ENCODE measurements around the gene TNNI3K. TPM values are rescaled to one million over a fixed set of nuclear protein-coding genes. Genes with fewer than 3 reads are reported as not detected.

Gene TNNI3K
- polyA plus RNA-seq, 1 donor, result 2.6 TPM

DNA sequence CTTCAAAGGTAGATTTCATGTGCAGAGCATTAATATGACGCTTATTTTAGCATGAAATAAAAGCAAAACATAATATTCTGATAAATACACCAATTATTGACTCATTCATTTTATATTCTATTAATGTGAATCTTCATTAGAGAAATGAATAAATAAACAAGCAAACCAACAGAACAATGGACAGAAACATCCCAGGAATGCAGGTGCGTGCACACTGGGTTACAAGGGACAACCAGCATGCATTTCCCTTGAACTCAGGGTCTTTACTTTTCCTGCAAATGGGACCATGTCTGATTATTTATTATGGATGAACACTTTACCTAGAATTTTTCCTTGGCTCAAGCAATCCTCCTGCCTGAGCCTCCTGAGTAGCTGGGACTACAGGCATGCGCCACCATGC lies 263.7 kb downstream of the TNNI3K start:
- DNase-seq, result no peak

GRCh38 chr1:74502432-74502831 lies 267.2 kb downstream of the TNNI3K start:
- DNase-seq, result peak; percentile 75

- DNase-seq, result no peak
Observed at GRCh38 chr1:74502858-74503257, 267.7 kb downstream of the TNNI3K start.

GRCh38 chr1:74504125-74504932 lies 269.1 kb downstream of the TNNI3K start:
- peak; percentile 64 for DNase-seq

- no peak for DNase-seq
Observed at GRCh38 chr1:74504933-74505512, 269.8 kb downstream of the TNNI3K start.

- DNase-seq, result no peak
Observed at GRCh38 chr1:74505928-74506710, 270.9 kb downstream of the TNNI3K start.

DNA sequence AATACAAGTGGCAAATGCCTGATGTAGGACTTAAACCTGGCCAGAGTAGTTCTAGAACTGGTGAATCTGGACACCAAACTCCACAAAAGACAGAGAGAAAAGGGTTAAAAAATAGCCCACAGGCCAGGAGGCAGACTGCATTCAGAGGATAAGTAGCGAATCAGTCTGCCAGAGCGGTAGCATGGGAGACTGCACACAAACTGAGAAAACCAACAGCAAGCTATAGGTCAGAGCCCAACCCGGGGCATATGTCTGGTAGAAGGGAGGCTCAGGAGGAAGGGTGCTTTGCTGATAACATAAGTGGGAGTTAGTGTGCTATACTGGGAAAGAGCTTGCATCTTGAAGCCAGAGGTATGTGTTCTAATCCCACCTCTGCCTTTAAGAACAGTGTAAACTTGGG lies 273.3 kb downstream of the TNNI3K start:
- no peak for DNase-seq

DNA sequence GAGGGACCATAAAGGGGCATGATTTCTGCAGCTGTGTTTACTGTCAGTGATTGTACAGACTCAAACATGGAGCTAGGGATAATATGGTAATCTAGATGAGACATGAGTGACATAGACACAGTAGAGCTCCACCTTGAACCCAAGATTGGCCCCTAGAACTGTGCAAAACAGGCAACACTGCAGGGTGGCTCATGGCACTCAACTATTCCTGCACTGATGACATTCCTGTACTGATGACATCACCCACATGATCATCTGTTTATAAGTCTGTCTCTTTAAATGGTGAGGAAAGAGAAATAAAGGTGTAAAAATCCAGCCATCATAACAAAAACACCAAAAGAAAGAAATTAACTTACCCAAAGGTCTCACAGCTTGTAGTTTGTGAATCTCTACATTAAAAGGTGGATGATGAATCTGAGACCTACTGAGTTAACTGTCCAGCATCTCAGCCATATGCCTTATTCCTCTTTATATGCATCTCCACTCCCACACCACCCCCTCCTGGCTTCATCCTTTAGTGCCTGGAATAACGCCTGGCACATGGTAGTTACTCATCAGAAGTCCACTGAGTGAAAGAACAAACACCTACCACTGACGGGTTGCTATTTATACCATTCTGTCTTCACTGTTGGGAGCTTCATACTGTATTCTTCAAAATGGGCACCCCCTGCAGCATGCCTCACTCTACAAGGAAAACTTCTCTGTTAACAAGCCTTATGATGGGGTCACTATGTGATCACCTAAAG lies 277.2 kb downstream of the TNNI3K start, which contains the start of gene LRRC53:
LRRC53 (minus strand) TSS at position 442 of the 746 bp plus-strand sequence. CDS start 29,262 bp downstream, outside the sequence.
- no peak for DNase-seq

DNA sequence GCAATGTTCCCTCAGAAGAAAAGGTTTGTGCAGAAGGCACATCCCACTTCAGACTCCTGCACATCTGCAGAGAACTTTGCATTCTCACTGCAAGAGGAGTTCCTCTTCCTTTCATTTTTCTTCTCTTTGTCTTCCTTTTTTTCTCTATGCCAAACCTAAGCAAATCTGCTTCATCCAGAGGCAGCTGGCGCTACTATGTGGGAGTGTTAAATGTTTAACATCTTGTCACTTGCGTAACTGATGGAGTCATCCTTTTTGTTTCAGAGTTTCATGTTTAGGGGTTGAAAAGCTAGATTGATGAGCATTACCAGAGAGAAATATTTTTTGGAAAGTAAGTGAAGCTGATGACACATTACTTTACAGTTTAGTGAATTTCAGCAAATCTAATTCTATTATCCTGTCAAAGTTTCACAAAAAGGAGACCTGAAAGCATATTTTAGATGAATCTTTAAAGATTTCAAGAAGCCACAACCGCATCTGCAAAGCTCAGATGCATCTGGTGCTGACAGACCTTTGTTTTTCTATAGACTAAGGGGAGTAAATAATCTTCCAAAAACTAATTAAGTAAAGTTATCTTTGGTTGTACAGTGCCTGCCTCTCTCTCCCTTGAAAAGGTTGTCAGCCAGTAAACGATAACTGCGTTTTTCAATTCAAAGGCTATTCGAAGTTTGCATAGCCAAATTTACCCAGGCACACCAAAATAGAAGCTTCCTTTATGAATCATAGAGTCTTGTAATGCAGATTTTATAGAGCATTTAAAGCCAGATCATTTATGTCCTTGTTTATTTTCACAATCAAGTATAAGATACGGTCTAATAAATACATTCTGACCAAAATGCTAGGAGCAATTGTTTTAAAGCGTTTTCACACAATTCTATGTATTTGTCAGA lies 278.5 kb downstream of the TNNI3K start:
- no peak for DNase-seq

DNA sequence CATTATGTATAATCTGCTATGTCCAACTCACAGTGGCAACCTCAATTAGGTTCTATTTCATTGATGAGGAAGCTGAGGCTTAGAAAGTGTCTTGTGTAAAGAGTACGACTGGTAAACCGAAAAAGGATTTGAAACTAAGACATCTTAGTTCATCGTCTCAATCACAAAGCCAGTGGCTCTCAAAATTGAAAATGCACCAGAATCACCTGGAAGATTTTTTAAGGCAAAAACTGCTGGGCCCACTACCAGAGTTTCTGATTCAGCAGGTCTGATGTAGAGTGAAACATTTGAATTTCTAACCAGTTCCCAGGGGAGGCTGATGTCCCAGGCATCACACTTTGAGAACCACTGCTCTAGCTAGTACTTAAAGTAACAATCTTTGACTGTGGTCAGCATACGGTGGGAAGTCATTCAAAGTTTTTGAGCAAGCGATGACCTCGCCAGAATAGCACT lies 282.4 kb downstream of the TNNI3K start:
- no peak for DNase-seq

- DNase-seq, result peak; percentile 29
Observed at GRCh38 chr1:74522148-74522547, 287.0 kb downstream of the TNNI3K start.

DNA sequence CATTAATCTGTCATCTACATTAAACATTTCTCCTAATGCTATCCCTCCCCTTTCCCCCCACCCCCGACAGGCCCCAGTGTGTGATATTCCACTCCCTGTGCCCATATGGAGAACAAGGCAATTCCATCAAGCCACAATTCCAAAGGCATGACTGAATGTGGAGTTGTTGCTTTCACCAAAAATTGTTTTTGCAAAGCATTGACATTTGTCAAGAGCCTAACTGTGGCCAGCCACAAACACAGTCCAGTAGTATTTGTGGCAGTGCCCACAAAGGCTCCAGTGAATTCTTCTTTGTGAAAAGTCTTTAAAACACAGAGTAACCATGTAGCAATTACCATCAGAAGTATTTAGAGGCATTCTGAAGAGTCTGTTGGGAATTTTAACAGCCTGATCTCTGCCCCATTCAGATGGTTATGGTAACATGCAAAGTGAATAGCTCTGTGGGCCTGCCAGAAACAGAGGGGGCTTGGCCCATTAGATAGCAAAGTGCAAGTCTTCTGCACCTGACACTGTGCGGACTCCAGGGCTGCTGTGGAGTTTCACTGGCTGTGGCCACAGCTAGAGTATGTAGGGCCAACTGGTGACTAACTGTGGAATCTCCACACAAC lies 288.8 kb downstream of the TNNI3K start:
- no peak for DNase-seq

- no peak for DNase-seq
Observed at GRCh38 chr1:74526708-74527107, 291.5 kb downstream of the TNNI3K start.

DNA sequence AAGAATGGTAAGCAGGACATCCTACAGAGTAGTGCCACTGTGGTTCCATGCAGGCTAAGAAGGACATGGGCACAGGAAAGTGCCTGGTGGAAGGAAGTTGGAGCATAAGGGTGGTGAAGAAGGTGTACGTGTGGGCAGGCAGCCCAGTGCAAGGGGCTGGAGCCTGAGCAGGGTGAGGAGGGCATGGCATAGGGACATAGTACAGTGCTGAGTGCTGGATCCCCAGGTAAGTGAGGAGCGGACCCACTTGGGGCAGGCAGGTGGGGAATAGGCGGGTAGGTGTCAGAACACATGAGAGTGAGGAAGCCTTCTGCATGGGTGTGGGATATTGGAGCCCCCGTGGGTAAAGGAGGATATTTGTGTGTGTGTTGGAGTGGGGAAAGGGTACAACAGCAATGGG lies 292.9 kb downstream of the TNNI3K start:
- no peak for DNase-seq

DNA sequence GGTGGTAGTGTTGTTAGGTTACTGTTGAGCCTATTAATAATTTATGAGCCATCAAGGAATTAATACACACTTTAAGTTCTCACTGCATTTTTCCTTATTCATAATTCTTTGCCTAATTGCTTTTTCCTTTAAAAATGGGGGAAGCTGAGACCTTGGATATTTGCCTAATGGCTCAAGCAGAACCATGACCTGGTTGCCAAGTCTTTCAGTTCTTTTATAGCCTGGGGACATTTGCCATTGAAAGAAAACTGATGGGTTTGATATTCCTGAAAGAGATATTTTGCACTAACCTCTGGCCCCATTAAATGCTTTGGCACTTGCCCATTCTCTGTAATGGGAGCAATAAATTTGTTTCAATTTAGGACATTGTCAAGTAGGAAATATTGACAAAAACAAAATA lies 295.7 kb downstream of the TNNI3K start:
- no peak for DNase-seq

- DNase-seq, result no peak
Observed at GRCh38 chr1:74531796-74532195, 296.6 kb downstream of the TNNI3K start.

DNA sequence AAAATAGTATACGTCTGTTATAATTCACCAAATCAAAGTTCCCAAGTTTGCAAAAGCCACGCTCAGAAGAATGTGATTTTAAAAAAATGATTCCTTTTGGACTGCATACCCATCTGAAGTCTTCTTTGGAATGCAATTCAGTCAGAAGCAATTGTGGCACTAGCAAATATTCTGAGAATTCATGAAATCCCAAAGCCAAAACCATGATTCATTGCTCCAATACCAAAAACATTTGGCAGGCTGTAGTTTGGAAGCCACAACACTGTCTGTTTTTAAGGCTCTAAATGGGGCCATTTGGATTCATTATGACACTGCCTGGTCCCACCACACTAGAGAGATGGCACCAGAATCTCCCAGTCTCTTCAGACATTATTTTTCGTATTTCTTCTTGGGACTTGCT lies 299.1 kb downstream of the TNNI3K start:
- no peak for DNase-seq

GRCh38 chr1:74545821-74546220 lies 310.6 kb downstream of the TNNI3K start:
- DNase-seq, result no peak

DNA sequence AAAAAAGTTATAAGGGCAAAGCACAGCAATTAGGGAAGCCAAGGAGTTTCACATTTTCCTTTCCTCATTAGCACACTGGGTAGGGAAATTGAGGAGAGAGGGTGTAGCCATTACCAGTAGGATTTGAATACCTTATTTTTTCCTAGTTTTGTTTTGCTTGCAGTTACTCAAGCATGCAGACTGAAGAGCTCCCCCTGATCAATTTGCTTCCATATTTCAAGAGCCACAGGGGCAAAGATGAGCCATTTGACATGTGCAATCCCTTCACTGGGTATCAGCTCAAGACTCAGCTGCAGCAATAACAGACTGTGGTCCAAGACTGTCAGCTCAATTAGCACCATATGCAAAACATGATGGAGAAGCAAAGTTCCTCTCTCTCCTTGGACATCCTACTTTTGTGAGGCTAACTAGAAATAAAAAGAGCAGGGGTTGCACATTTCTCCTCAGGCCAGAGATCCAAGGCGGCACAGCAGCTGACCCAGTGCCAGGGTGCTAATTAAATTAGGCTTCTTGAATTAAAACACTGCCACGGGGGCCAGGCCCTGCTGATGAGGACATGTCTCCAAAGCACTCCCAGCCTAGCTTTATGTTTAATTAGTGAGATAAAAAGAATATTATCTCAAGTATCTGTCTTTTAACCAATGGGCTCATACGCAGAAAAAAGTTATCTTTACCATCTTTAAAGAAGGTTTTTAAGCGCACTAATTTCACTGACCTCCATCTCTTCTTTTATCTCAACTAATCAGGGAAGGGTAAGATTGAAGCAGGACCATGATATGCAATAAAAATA lies 314.0 kb downstream of the TNNI3K start:
- no peak for DNase-seq

- DNase-seq, result no peak
Observed at GRCh38 chr1:74549932-74550331, 314.7 kb downstream of the TNNI3K start.
